IPS-18c (cell line): Measurements from ENCODE around the gene LMTK2.

Experiments
- H3K4me3 ChIP-seq: 2 replicates; pipeline ENCODE4 v1.7.0; 2013; ENCODE audit warnings: low read depth, mild to moderate bottlenecking, low read length, moderate library complexity; ENCODE audit not compliant: insufficient read depth
- H3K9me3 ChIP-seq: one replicate; pipeline ENCODE4 v1.6.1; 2013; ENCODE audit warnings: mild to moderate bottlenecking, low read length, moderate library complexity; ENCODE audit not compliant: control insufficient read depth, insufficient read depth

The LMTK2 gene

DNA sequence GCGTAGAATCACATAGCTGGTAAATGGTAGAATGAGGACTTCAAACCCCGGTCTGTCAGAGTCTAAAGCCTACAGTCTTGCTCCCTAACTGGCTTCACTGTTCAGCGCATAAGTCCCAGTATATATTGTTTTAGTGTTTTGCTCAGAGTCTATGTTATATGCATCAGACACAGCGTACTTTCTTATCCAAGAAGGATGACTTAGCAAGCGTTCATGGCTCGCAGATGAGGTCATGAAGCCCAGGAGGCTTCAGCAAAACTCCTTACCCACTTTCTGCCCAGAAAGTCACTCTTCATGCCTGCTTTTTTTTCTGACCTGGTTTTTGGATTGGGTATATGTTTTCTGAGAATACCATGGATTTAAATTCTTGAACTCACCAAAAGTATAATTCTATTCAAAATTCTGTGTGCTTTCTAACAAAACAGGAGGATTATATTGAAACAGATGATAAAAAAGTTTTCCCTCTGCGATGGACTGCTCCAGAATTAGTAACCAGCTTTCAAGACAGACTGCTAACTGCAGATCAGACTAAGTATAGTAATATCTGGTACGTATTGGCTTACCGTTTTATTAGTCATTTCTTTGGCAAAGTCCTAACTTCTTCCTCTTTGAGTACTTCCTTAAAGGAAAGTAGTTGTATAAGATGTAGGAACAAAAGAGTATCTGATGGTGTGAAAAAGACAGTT is 79.9 kb downstream of the LMTK2 start:
- no peak overlapping the region for H3K4me3 ChIP-seq
- no peaks in the 10 kb centered on the region for H3K9me3 ChIP-seq

DNA sequence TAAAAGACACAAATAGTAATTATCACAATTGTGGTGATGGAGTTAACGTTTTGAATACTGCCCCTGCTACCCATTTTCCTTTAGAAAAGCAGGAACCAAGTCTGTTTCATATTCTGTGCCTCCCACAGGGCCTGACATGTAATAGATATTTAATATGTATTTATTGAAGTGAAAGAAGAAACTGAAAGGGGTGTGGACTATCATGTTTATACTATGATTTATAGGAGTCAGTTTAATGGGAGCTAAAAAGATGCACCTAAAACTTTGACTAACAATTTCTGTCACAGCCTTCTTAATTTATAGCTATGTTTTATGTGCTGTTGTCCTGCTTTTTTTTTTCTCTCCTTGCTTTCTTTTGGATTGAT is 80.5 kb downstream of the LMTK2 start:
- H3K4me3 ChIP-seq: no peak overlapping the region
- no peaks in the 10 kb centered on the region for H3K9me3 ChIP-seq

DNA sequence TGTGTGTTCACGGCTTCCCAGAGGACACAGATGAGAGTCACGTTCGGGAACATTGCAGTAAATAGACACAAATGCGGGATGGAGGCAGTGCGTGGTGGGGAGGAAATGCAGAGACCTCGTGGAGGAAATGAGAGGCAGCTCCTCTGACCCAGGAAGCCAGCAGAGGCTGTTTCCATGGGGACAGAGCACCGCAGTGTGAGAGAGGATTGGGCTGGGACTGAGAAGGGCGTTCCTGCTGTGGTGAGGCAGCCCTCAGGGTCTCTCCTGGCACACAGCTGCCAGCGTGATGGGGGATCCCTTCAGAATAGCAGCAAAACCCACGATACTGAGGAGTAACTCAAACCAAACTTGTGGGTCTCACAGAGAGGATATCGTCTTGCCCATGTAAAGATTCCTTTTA is 82.9 kb downstream of the LMTK2 start:
- H3K9me3 ChIP-seq: no peaks in the 10 kb centered on the region
- H3K4me3 ChIP-seq: no peak overlapping the region

DNA sequence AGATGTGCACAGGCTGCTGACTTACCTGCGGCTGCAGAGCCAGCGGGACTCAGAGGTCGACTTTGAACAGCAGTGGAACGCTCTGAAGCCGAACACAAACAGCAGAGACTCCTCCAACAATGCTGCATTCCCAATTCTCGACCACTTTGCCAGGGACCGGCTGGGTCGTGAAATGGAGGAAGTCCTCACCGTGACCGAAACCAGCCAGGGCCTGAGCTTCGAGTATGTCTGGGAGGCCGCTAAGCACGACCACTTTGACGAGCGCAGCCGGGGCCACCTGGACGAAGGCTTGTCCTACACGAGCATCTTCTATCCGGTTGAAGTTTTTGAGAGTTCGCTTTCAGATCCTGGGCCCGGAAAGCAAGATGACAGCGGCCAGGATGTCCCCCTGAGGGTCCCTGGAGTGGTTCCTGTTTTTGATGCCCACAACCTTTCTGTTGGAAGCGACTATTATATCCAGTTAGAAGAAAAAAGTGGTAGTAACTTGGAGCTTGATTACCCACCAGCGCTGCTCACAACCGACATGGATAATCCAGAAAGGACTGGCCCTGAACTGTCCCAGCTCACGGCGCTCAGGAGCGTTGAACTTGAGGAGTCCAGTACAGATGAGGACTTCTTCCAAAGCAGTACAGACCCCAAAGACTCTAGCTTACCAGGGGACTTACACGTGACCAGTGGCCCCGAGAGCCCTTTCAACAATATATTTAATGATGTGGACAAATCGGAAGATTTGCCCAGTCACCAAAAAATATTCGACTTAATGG is 85.2 kb downstream of the LMTK2 start:
- Histone ChIP-seq H3K4me3 (no peak overlapping the region), H3K9me3 (no peaks in the 10 kb centered on the region)

DNA sequence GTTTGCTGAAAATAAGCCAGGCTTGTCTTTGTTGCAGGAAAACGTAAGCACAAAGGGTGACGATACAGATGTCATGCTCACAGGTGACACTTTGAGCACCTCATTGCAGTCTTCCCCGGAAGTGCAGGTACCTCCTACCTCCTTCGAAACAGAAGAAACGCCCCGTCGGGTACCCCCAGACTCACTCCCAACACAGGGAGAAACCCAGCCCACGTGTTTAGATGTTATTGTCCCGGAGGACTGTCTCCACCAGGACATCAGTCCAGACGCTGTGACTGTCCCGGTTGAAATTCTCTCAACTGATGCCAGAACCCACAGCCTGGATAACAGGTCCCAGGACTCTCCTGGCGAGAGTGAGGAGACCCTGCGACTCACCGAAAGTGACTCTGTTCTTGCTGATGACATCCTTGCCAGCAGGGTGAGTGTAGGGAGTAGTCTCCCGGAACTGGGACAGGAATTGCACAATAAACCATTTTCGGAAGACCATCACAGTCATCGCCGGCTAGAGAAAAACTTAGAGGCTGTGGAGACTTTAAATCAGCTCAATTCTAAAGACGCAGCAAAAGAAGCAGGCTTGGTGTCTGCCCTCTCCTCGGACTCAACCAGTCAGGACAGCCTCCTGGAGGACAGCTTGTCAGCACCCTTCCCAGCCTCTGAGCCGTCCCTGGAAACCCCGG is 86.3 kb downstream of the LMTK2 start:
- no peaks in the 10 kb centered on the region for H3K9me3 ChIP-seq

DNA sequence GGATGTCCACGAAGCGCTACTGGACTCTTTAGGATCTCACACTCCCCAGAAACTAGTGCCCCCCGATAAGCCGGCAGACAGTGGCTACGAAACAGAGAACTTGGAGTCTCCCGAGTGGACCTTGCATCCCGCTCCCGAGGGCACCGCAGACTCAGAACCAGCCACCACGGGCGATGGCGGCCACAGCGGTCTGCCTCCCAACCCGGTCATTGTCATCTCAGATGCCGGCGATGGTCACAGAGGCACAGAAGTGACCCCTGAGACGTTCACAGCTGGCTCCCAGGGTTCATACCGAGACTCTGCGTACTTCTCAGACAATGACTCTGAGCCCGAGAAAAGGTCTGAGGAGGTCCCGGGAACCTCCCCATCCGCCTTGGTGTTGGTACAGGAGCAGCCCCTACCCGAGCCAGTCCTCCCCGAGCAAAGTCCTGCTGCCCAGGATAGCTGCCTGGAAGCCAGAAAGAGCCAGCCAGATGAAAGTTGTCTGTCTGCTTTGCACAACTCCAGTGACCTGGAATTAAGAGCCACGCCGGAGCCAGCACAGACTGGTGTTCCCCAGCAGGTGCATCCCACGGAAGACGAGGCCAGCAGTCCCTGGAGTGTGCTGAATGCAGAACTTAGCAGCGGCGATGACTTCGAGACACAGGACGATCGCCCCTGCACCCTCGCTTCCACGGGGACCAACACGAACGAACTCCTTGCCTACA is 87.0 kb downstream of the LMTK2 start:
- Histone ChIP-seq H3K4me3 (no peak overlapping the region), H3K9me3 (peaks cover 2% of the 10 kb centered on the region)

More for the DNA sequence above, 86.3 kb downstream of the LMTK2 start:
- H3K4me3 ChIP-seq: no peak overlapping the region

DNA sequence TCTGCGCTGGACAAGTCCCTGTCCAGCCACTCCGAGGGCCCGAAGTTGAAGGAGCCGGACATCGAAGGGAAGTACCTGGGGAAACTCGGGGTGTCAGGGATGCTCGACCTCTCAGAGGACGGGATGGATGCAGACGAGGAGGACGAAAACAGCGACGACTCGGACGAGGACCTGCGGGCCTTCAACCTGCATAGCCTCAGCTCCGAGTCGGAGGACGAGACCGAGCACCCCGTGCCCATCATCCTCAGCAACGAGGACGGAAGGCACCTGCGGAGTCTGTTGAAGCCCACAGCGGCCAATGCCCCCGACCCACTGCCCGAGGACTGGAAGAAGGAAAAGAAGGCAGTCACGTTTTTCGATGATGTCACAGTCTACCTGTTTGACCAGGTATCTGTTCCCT is 87.5 kb downstream of the LMTK2 start:
- Histone ChIP-seq H3K9me3 (peaks cover 2% of the 10 kb centered on the region), H3K4me3 (no peak overlapping the region)

DNA sequence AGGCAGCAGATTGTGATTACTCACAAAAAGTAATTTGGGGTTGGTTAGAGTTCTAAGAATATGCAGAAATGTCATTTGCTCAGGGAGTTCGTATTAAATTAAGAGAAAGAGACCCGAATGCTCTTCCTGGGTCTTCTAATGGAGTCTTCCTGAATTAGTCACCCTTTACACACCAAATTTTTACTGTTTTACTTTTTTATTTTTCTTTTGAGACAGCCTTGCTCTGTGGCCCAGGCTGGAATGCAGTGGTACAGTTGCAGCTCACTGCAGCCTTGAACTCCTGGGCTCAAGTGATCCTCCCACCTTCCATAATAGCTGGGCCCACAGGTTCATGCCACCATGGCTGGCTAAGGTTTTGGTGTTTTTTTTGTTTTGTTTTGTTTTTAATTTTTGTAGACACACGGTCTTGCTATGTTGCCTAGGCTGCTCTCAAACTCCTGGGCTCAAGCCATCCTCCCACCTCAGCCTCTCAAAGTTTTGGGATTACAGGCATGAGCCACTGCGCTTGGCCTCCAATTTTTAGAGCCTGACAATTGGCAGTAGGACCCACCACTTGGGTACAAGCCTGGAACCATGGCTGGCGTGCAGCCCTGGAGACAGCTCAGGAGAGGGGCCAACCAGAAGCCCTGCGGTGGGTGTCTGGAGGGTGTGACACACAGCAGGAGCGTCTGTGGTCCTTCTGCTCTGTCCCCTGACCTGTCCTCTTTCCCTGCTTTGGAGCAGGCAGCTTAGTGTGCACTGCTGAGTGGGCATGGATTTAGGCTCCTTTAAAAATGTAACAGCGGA is 88.2 kb downstream of the LMTK2 start:
- H3K4me3 ChIP-seq: no peak overlapping the region
- peaks cover 2% of the 10 kb centered on the region for H3K9me3 ChIP-seq

DNA sequence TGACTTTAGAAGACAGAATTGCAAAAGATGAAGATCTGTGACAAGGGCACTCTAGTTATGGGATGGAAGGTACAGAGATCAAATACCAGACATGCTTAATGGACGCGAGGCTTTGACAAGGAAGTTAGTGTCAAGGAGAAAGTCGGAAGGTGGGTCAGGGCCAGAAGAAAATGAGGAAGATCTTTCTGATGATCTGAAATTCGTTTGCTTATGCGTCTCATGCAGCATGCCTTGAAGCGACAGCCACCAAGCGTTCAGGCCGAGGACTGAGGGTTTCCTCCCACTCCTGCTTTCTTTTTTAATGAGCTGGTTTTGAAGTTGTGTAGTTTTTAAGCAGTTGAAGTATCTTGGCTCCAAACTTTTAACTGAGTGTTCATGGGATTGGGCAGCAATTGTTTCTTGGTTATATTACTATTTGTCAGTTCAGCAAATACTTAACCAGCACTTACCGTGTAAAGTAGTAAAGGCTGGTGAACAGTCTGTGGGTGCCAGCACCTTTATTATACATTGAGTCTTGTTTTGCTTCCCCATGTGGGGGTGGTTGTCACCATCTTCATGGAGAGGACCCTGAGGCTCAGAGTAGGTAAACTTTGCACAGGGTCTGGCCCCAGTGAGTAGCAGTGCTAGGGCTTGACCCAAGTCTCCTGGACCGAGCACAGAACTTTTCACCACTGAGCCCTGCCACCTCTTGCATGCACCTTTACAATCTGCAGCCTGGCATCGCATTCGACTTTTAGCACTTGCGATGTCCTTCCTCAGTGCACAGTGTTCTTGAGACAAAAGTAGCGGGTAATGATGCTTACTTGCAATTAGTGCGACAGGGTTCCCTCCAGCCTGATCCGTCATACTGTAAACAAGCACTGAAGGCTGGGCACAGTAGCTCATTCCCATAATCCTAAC is 90.3 kb downstream of the LMTK2 start:
- Histone ChIP-seq H3K4me3 (no peak overlapping the region), H3K9me3 (peaks cover 2% of the 10 kb centered on the region)

DNA sequence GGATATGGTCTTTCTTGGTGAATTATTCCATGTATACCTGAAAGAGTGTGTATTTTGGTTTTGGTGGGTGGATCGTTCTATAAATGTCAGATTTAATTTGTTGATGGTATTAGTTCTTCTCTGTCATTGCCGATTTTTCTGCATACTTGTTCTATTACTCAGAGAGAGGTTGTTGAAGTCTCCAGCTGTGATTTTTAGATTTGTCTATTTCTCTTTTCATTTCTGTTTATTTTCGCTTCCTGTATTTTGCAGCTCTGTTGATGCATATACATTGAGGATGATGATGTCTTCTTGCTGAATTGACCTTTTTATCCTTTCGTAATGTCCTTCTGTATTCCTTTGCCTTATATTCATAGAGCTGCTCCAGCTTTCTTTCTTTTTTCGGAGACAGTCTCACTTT is 92.5 kb downstream of the LMTK2 start:
- Histone ChIP-seq H3K4me3 (no peak overlapping the region), H3K9me3 (peaks cover 2% of the 10 kb centered on the region)

DNA sequence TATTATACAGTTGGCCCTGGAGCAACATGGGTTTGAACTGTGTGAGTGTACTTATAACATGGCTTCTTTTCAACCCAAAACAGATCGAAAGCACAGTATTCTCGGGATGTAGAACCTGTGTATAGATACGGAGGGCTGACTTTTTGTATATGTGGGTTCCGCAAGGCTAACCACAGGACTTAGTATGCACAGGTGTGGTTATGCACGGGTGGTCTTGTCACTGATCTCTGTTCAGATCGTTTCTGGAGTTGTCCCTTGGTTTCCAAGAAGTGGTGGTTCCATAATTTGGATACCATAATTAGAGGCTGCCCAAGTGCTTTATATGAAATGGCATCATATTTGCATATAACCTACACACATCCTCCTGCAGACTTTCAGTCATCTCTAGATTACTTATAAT is 93.7 kb downstream of the LMTK2 start:
- H3K9me3 ChIP-seq: peaks cover 2% of the 10 kb centered on the region
- H3K4me3 ChIP-seq: no peak overlapping the region

DNA sequence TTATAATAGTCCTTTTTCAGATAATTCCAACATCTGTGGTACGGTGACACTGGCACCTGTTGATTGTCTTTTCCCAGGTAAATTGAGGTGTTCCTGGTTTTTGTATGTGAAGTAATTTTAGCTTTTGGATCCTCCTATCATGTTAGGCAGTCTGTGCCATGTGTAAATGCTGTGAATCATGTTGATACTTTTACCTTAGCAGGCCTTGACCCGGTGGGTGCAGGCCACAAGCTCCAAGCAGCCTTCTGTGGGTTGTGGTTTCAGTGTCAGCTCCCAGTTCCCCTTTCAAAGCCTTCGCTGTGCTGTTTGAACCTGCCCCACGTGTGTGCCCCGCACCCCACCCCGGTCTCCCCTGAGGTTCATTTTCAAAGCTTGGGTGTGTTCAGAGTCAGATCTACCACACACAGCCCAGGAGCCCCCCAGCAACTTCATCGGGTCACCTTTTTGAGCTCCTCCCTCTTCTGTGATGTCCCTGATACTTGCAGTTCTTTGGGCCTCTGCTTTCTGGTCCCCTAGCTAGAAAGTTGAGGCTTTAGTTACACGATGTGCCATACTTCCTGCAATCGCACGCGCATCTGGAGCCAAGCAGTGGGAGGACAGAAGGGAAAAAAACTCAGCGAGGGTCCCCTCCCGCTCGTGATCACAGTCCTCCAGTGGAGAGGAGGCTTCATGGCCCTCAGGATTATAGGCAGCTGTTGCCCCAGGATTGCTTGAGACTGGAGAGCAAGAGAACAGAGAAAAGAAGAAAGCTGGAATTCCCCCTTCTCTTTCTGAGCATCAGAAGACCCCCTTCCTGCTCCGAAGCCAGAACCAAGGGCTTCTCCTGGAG is 95.9 kb downstream of the LMTK2 start:
- Histone ChIP-seq H3K4me3 (no peak overlapping the region), H3K9me3 (peaks cover 2% of the 10 kb centered on the region)

DNA sequence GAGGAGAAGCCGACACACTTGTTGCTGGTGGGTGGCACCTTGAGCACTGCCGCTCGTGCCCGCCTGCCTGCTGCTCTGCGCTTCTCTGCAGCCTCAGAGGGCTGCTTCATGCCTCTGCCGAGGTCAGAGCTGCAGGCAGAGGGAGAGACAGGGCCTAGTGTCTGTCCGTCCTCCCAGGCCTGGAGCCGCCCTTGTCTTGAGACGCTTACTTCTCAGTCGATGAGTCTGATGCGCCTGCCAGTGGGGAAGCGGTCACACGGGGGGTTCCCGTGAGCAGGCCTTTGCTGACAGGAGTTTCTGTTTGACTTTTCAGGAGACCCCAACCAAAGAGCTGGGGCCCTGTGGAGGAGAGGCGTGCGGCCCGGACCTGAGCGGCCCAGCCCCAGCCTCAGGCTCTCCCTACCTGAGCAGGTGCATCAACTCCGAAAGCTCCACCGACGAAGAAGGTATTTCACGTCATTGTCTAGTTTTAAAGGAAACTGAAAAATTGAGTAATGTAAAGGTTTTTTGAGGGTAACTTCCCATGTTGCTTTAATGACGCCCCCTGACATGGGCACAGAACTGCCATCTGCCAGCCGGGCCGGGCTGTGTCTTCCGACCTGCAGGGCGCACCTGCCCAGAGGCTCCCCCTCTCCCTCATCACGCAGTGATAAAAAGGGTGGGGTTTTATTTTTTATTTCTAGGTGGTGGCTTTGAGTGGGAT is 96.8 kb downstream of the LMTK2 start:
- no peak overlapping the region for H3K4me3 ChIP-seq
- H3K9me3 ChIP-seq: peaks cover 2% of the 10 kb centered on the region

DNA sequence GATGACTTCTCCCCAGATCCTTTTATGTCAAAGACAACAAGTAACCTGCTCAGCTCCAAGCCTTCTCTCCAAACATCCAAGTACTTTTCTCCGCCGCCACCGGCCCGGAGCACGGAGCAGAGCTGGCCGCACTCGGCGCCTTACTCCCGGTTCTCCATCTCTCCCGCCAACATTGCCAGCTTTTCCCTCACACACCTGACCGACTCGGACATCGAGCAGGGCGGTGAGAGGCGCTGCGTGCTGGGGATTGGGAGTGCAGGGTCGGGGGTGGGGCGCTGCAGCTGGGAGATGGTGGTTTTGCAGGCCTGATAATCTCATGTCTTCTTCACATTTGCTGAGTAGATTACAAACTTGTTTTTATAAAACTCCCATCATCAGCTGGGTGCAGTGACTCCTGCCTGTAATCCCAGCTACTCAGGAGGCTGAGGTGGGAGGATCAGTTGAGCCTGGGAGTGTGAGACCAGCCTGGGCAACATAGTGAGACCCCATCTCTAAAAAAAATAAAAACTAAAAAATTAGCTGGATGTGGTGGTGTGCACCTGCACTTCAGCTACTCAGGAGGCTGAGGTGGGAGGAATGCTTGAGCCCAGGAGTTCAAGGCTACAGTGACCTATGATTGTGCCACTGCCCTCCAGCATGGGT is 97.4 kb downstream of the LMTK2 start:
- no peaks in the 10 kb centered on the region for H3K9me3 ChIP-seq
- no peak overlapping the region for H3K4me3 ChIP-seq
